Calu3 (cell line): ENCODE measurements around the gene LRRN2. TPM values are rescaled to one million over a fixed set of nuclear protein-coding genes. Genes with fewer than 3 reads are reported as not detected.
A peak's percentile ranks its signal among the peaks of the same experiment; 100 is the strongest.
"Not testable (repeated sequence)": the region's sequence is repeated elsewhere in the genome, so short reads cannot be mapped to it uniquely, and the experiment has no call there.

ENCODE experiments used
- BruUV-seq: library from RNA; stranded (reverse); fragments of 400-500 nt; replicated peaks from 2 replicates; lab custom pipeline; 2021; lab: Mats Ljungman, UMichigan
- CTCF ChIA-PET: fragments of 300-600 bp; sonication (Branson Sonifier 250); formaldehyde crosslinking; loops from one replicate; lab custom pipeline; 2022; ENCODE audit warnings: antibody characterized with exemption; lab: Charles Lee
- DNase-seq: peaks from one replicate; pipeline ENCODE4 v3.0.0; 2022
- H3K27ac Mint-ChIP-seq: one replicate; pipeline ENCODE4 v1.8.0; 2022; ENCODE audit warnings: mixed read lengths; ENCODE audit not compliant: unreplicated experiment
- H3K27me3 Mint-ChIP-seq: one replicate; pipeline ENCODE4 v1.8.0; 2022; ENCODE audit warnings: mixed read lengths; ENCODE audit not compliant: unreplicated experiment
- H3K36me3 Mint-ChIP-seq: one replicate; pipeline ENCODE4 v1.8.0; 2022; ENCODE audit warnings: mild to moderate bottlenecking, moderate library complexity, mixed read lengths; ENCODE audit not compliant: insufficient read depth, unreplicated experiment
- H3K4me1 Mint-ChIP-seq: one replicate; pipeline ENCODE4 v1.8.0; 2022; ENCODE audit warnings: mild to moderate bottlenecking, low read depth, mixed read lengths; ENCODE audit not compliant: unreplicated experiment
- H3K4me3 Mint-ChIP-seq: one replicate; pipeline ENCODE4 v1.8.0; 2022; ENCODE audit warnings: mild to moderate bottlenecking, low read depth, moderate library complexity, mixed read lengths; ENCODE audit not compliant: unreplicated experiment
- H3K9me3 Mint-ChIP-seq: one replicate; pipeline ENCODE4 v1.8.0; 2022; ENCODE audit warnings: low read depth, mixed read lengths; ENCODE audit not compliant: unreplicated experiment
- CTCF ChIP-seq: fragments of 200-600 bp; IDR thresholded peaks from one replicate; pipeline ENCODE4 v1.8.0; 2022; ENCODE audit warnings: antibody characterized with exemption; ENCODE audit not compliant: unreplicated experiment
- intact Hi-C: fragments of 100-400 bp; cut with micrococcal nuclease; formaldehyde crosslinking; loops from one replicate; pipeline ENCODE4 v1.10.0; 2022; ENCODE audit not compliant: unreplicated experiment
- total RNA-seq: library from RNA; stranded (reverse); gene quantifications from 2 replicates; pipeline ENCODE4 v1.2.3, GENCODE V29; 2022

LRRN2 gene
- total RNA-seq, 1 experiment from 2014 or later, result not detected

- no peak overlapping the region for H3K4me3 Mint-ChIP-seq
- CTCF ChIA-PET, result interaction anchor here (0.5 to 1.8 kb wide), 5 partner anchors 49 to 233 kb away, joined by 3 to 4 read pairs (median 3); no protein-coding TSS in a partner anchor
- DNase-seq, result no peak
- H3K36me3 Mint-ChIP-seq, result peaks cover 5% of the 10 kb centered on the region
- no peak overlapping the region for H3K27ac Mint-ChIP-seq
- no peaks in the 10 kb centered on the region for H3K27me3 Mint-ChIP-seq
- BruUV-seq, result no TSS peak
- H3K9me3 Mint-ChIP-seq, result no peaks in the 10 kb centered on the region
- H3K4me1 Mint-ChIP-seq, result peaks cover 30% of the 10 kb centered on the region
- intact Hi-C loops, result no loop called here
- no peak for TF ChIP-seq CTCF
Measured at GRCh38 chr1:204574016-204574864, 111.3 kb downstream of the LRRN2 start.

DNA sequence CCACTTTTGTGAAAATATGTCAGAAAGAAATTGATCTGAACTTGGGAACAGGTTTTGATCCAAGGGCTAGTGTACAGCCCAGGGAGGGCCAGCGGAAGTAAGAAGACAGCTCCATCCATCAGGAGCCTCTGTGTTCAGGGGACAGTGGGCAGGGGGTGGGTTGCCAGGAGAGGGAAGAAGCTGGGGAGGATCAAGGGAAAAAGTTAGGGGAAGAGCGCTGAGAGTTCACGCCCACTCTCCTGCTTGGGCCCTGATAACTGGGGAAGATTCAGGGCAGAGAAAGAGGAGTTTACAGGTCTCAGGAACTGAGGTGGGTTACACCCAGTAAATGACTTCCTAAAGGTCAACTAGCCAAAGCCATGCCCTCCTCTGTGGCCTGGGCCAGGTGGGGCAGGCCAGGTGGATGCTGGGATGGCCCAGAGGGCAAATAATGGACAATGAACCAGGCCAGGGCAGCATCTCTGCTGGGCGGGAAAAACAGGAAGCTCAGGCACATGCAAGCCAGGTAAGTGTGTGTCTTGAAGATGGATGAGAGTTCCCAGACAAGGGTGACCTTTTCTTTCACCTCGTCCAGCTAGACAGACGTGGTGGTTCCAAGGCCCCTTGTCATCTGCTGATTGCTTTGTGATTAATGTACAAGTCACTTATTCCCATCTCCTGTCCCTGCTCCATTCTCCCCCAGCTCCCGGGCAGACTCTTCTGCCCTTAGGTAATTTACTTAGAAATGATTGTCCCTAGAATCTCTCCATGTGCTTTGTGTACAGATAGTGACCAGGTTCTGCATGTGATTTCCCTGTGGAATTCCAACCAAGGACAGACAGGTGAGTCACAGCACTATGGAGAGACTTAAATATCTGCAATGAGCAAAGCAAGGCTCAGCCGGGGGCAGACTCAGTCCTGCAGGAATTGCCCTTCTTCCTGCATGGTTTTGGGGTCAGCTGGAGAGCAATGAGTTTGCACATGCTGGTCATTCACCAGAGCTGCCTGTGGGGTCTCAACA, 112.3 kb downstream of the LRRN2 start:
- intact Hi-C loops, result no loop called here
- Mint-ChIP-seq H3K36me3 (no peaks in the 10 kb centered on the region), H3K27ac (peak overlapping the region; percentile 17), H3K4me1 (peaks cover 20% of the 10 kb centered on the region), H3K27me3 (no peaks in the 10 kb centered on the region), H3K9me3 (no peaks in the 10 kb centered on the region), H3K4me3 (no peak overlapping the region)
- BruUV-seq, result no TSS peak
- TF ChIP-seq CTCF, result no peak
- CTCF ChIA-PET, result interaction anchor here (0.5 to 1.8 kb wide), 4 partner anchors 48 to 234 kb away, joined by 3 to 4 read pairs (median 3); no protein-coding TSS in a partner anchor
- DNase-seq, result no peak

GRCh38 chr1:204571631-204572030, 113.9 kb downstream of the LRRN2 start:
- Mint-ChIP-seq H3K27ac (no peak overlapping the region), H3K36me3 (no peaks in the 10 kb centered on the region), H3K27me3 (no peaks in the 10 kb centered on the region), H3K9me3 (no peaks in the 10 kb centered on the region), H3K4me3 (no peak overlapping the region), H3K4me1 (peaks cover 20% of the 10 kb centered on the region)
- intact Hi-C loops, result no loop called here
- no peak for DNase-seq
- BruUV-seq, result no TSS peak
- TF ChIP-seq CTCF, result no peak
- CTCF ChIA-PET, result no interaction called here

GRCh38 chr1:204571128-204571527, 114.4 kb downstream of the LRRN2 start:
- H3K27me3 Mint-ChIP-seq, result no peaks in the 10 kb centered on the region
- CTCF ChIA-PET, result interaction anchor here (1.0 kb wide), 1 partner anchor 236 kb away, joined by 3 read pairs; no protein-coding TSS in a partner anchor

GRCh38 chr1:204570021-204570420, 115.5 kb downstream of the LRRN2 start:
- H3K4me3 Mint-ChIP-seq, H3K27ac Mint-ChIP-seq, H3K9me3 Mint-ChIP-seq, H3K36me3 Mint-ChIP-seq, H3K27me3 Mint-ChIP-seq, intact Hi-C loops, CTCF ChIA-PET, DNase-seq, BruUV-seq: not testable (repeated sequence)
- peaks cover 34% of the 10 kb centered on the region for H3K4me1 Mint-ChIP-seq

More at GRCh38 chr1:204571128-204571527, 114.4 kb downstream of the LRRN2 start:
- intact Hi-C loops, result no loop called here
- no peak overlapping the region for H3K4me3 Mint-ChIP-seq
- no peaks in the 10 kb centered on the region for H3K9me3 Mint-ChIP-seq
- no peak for DNase-seq
- no TSS peak for BruUV-seq
- peaks cover 22% of the 10 kb centered on the region for H3K4me1 Mint-ChIP-seq
- H3K27ac Mint-ChIP-seq, result no peak overlapping the region
- no peaks in the 10 kb centered on the region for H3K36me3 Mint-ChIP-seq
- TF ChIP-seq CTCF, result no peak
